HG02970 (cell line): ENCODE measurements around the gene TBX2.

Experiments
- ATAC-seq: cut with Tn5 transposase; IDR thresholded peaks from one replicate; pipeline ENCODE4 v1.9.1; 2021; ENCODE audit warnings: mild to moderate bottlenecking, moderate library complexity, moderate number of reproducible peaks; ENCODE audit not compliant: unreplicated experiment, low FRiP score

Gene TBX2

DNA sequence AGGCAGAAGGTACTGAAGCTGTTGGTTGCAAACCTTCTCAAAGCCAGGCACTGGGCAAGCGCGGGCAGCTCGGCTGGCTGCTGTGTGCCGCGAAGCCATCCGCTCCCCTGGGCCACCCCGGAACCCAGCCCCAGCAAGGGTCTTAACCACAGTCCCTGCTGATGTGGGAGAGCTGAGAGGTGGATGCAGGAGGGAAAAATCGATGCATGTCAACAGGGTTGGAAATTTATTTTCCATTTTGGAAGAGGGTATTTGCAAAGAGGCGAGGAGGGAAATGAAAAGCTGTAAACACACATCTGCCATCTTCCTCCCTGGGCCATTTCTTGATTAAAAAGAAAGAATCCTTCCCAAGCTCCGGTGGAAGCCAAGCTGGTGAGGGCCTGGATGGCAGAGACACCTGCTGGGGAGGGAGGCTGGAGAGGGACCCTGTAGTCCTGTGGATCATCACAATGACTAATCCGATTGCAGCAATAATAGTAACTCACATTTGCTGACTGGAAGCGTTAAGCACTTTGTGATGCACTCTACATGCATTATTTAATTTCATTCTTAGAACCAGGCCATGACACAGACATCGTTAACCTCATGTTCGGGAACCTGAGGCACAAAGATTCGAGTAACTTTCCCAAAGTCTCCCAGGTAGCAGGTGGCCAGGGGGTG lies 13.9 kb upstream of the TBX2 start:
- ATAC-seq, result no peak

DNA sequence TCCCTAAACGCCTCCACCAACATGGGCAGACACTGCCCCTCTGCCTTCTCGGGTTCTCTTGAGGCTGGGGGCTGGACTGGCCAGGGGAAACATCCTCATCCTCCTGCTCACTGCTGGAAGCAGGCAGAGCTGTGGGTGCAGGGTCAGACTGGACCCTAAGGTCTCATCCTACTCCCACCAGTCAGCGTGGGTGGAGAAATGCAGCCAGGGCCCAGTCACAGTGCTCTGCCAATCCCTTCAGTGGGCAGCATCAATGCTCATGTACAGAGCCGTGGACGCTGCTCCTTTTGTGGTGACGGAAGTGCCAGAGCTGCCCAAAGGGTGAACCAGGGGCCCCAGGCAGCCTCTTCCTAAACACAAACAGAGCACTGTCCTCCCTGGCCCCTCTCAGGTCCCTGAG lies 13.4 kb upstream of the TBX2 start:
- ATAC-seq, result no peak

DNA sequence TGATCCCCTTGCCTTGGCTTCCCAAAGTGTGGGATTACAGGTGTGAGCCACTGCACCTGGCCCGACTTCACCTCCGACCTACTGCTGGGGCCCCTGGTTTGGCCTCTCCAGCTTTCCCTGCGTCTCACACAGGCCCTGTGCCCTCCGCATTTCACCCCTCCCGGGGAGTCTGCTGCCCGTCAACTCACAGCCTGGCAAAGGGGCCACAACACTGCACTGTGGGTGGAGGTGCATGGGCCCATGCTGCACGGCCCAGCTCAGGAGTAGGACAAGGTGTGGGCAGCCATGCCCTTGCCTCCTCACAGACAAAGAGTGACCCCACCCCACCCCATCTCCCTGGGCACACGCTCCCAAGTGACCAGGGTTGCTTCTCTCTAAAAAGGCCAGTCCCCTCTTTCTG lies 12.6 kb upstream of the TBX2 start:
- no peak for ATAC-seq

DNA sequence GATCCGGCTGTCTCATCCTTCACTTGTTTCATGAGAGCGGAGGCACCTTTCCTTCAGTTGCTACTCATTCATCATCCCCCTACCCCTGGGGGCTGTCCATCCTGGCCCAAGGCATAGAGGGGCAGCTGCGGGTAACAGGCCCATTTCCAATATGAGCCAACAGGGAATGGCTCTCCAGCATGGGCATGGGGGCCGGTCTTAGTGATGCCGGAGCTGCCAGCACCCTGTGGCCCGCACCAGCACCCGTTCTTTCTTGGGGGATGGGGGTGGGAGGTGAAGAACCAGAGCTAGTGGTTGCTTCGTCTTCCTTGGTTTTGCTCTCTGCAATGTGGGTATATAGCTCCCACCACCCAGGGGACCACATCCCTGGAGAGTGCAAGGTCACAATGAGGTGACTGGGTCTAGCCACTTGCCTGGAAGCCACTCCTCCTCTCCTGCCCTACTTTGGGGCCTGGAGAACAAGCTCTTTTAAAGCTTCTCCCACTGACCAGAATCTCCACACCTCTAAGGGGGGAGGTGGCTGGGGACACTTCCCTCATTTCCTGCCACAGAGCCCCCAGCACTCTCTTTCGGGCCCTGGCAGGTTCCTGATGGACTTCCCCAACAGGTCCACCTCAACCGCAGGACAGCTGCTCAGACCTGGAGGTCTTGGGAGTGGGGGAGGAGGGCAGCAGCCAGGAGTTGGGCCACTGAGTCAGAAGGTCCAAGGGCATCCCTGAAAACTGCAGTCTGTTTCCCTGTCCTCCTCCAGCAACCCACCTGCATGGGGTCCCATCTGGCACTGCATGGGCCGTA lies 11.9 kb upstream of the TBX2 start:
- no peak for ATAC-seq

DNA sequence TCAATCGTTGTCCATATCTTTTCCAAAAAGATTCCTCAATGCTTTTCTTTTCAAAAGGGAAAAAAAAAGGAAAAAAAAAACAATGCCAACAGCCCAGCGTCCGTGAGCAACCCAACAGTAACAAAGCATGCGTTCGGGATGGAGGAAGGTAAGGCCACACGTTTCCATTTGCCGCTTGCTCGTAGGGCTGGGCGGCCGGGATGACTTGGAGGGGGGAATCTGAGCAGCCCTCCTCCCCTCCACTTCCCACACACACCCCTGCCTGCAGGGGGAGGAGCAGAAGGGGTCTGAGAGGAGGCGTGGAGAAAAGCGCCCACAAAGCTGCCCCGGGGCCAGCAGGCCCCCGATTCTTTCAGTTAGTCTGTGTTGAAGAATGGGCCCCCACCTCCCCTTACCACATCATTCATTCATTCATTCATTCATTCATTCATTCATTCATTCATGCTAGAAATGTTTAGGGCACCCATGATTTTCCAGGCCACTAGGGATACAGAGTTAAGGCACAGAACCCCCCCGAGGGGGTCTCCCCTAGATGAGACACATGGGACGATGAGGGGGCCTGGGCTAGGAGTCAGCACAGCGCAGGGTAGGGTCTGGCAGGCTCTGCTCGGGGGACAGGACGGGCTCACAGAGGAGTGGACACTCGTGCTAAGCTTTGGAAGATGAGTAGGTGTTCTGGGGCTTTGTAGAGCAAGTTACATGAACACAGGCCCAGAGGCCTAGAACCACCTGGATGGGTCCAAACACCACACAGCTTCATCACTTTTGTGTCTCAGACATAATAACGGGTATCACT lies 10.9 kb upstream of the TBX2 start:
- no peak for ATAC-seq

DNA sequence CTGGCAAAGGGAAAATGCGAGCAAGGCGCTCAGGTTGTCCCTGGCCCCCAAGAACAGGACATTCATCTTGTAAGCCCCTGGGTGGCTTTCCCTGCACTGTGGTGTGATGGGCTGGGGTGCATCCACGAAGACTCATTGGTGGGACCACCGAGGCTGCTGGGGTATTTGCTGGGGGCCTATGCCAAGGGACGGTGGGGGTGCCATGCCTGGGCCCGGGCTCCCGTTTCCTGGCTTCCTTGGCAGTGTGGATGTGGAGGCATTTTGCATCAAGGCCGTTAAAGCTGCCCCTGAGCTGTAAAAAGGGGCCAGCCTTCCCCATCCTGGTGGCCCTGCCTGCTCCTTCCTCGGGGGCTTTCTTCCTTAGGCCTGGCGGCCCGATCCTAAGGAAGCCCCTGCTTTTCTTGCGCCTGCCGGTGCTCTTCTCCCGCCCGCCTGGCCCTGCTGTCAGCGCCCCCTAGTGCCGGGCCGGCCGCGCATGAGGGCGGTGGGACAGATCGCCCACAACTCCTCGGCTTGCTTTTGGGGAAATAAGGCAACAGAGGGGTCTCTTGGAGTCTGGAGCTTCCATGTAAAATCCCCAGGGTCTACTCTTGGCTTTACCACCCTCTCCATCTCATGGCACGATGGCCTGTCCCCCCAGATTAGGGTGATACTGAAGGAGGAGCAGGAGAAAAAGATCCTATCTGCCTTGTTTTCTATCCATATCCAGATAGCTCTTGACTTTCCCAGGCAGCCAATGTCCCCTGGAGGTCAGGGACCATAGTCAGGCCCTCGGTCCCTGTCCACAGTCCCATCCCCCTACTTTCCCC lies 9.8 kb upstream of the TBX2 start:
- ATAC-seq, result no peak

DNA sequence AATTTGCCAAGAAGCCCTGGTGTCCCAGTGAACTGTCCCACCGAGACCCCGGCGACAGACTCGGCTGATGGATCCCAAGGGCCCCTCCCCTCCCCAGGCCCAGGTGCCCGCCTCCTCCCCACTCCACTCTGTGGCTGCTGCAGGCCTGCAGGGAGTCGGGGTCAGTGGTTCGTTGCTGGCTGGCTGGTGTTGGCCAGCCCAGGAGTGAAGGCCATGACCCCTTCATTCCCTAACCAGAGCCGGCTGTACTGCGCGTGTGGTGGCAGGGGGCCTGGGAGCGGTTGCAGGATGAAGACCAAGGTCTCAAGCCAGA lies 9.2 kb upstream of the TBX2 start:
- no peak for ATAC-seq

DNA sequence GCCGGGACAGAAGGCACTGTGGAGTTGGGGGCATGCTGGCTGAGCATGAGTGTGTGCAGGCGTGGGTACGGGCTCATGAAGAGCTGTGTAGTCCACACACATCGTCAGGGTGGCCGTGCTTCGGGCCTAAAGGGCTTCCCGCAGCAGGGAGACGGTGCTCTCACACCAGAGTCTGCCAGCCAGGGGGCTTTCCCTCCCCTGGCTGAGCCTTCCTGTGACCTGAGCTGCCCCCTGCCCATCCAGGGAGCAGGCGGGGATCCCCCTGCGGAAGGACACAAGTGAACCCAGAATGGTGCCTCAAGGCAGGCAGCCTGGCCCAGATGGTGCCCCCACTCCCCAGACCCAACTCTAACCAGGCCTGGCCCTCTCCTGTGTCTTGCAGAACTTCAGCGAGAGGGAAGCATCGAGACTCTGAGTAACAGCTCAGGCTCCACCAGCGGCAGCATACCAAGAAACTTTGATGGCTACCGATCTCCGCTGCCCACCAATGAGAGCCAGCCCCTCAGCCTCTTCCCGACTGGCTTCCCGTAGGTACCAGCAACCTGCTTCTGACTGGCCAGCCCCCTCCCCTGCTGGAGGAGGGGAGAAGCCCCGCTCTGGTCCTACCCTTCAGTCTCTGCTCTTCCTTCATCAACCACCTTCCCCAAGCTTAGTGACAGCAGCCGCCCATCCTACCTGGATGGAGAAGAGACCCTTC lies 7.9 kb upstream of the TBX2 start:
- no peak for ATAC-seq

DNA sequence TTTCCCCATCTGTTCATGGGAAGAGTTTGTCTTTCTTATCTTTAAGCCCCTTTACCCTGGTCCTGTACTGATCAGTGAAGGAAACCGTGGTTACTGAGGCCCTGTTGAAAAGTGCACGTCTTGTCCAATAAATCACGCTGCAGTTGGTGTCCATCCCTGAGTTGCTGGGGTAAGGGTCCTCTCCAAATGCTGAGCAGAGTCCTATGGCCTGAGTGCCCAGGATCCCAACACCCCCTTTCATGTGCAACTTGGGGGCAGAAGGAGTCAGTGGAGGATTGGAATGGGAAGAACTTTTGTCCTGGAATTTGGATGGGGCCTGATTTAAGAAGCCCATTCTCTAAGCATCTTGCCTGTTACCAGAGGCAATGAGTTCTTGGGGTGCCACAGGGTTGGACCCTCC lies 7.0 kb upstream of the TBX2 start:
- ATAC-seq, result no peak

DNA sequence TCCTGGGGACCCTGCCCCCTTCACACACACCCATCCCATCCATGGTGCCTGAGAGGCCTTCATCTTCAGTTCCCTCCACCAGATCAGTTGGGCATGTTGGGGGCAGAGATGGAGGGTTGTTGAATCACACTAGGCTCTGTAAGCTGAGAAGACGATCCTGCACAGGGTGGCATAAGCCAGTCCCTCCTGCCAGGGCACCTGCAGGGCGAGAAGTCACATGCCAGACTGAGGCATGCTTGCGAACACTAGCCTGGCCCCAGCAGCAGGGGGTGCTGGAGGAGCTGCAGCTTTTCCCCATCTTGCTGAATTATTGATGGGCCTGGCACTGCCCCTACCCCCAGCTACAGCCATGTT lies 6.1 kb upstream of the TBX2 start:
- no peak for ATAC-seq

DNA sequence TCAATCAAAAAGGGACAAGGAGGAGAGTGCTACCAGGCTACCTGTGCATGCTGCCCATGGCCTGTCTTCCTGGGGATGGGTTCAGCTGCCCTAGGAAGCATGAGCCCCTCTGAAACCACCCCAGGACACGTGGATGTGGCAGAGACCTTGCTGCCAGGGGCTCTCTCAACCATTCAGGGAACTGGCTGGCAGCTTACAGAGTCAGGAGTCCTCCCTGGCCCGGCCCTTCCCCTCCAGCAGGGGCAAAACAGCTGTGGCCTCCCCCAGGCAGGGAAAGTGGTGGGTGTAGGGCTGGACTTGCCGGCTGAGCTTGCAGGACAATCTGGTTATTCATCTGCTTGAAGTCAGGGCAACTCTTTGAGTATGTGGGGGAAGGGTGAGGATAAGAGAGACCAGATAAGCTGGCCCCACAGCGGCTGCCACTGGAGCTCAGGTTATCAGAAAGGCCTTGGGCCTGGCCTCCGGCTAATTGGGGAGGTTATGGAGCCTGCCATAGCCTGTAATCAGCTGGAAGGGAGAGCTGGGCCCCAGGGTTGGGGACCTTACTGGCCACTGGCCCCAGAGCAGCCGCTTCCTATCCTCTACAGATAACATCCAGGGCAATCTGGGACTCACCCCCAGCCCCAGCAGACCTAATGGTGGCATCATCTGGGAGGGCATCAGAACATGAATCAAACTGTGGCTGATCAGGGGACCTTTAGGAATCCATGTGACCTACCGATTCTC lies 5.6 kb upstream of the TBX2 start:
- ATAC-seq, result no peak

DNA sequence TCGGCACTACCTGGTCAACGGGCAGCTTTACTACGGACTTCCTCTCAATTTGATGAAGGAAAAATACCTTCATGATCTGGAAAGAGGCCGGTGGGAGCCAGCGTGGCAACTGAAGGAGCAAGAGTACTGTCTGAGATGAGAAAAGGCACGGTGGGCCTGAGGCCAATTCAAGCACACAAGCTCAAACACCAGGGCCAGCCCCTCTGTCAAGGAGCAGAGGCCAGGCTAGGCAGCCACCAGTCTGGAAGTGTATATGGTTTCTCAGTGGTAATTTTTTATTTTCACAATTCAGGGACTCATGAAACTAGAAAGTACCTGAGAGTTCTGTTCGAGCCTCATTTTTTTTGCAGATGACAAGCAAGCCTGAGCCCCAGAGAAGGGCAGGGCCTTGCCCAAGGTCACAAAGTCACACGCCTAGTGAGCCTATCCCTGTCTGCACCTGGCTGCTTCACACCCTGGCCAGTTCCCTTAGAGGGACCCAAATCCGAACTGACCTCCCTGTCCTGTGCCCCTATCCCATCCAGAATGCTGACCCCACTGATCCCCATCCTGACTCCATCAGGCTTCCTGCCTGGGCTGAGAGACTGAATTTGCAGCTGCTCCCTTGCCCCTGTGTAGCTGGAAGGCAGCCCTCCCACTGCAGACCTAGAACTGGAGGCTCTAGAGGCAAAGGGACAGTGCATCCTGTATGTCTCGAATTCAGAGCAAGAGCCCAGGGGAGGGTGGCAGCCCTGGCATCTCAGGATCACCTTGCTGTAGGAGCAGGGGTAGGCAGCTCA lies 4.8 kb upstream of the TBX2 start:
- ATAC-seq, result no peak

DNA sequence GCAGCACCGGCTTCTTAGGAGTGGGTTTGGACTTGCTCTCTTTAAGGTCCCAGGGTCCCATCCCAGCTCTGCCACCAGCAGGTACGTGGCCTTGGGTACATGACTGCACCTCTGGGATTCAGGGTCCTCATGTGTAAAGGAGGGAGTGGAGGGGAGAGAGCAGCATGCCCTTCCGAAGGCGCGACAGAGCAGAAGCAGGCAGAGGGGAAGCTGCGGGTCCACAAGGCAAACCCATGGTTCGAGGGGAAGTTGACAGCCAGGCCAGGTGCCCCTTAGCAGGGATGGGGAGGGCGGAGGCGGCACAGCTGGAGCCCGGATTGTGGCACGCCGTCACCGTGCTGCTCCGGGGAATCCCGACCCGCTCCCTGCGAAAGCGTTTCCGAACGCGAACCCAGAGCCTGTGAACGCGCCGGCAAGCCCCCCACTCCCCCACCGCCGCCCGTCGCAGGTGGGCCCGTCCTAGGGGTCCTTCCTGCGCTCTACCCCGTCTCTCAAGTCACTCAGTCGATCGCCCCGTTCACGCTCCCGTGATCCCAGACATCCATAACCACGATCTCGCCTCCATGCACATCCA lies 4.1 kb upstream of the TBX2 start:
- ATAC-seq, result no peak

DNA sequence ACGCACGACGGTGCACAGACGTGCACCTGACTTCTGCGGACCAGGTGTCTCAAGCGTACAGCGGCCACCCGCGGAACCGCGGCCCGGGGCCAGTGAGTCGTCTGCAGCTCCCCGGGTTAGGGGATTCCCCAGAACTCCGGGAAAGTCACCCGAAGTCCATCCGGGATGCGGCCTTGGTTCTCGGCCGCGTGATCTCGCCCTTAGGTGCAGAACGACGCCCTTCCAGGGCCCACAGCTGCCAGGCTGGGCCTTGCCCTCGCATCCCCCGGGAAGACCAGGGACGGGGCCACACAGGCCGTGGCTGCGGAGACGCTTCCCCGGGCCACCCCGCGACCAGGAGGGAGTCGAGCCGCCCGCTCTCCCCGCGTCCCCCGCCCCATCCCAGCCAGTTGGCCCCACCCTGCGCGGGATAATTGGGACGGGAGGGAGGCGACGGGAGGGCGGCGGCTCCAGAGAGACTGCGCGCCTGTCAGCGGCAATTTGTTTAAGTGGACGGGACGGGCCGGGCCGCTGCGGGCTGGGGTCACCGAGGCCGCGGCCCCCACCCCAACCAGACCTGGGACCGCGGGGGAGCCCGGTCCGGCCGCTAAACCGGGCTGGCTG lies 3.6 kb upstream of the TBX2 start:
- no peak for ATAC-seq

DNA sequence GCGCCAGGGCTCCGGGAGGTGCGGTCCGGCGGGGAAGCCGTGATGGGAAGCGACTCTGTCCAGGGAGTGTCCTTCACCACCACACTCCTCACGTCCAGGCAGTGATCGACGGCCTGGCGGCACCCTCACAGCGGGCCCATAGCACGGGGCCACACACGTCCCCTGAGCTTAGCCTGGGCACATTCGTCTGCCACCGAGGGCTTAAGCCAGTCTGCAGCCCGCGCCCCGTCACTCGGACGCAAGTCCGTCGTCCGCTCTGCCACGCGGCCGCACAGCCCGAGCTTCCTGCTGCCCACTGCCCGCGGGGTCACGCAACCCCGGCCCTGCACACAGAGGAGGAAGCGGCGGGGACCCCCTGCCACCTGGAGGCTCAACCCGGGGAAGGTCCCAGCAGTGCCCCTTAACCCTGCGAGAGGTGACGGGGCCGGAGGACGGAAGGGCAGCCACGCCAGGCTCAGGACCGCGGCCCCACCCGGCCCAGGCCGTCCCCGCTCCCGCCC lies 3.0 kb upstream of the TBX2 start:
- ATAC-seq, result no peak

DNA sequence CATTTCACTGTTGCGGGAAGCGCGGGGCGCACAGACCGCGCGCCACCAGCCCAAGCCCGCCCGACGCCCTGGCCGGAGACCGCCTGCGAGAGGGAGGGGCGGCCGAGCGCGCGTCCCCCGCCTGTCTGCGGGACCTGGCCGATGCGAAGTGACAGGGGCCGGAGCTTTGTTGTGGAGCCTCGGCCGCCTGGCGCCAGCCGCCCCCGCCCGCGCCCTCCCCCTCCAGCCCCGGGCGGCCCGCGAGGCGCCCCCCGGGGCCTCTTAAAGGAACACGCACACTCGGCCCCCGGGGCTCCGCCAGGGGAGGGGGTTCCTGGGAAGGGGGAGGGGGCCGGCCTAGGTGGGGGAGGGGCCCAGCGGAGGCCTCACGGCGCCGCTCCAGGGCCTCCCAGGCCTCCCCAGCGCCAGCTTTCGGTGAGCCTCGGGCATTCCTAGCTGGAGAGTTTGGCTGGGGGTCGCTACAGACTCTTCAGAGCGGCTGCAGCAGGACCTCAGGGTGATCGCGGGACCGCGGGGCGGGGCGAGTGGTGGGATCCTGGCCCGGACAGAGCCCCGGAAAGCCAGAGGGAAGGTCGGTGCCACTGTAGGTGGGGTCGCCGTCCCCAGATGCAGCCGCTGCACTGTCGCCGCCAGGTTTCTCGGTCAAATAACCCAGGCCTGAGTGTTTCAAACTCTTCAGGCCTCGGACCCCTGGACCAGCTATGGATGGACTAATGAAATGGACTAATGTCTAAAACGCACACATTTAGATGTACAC lies 2.4 kb upstream of the TBX2 start:
- ATAC-seq, result no peak

DNA sequence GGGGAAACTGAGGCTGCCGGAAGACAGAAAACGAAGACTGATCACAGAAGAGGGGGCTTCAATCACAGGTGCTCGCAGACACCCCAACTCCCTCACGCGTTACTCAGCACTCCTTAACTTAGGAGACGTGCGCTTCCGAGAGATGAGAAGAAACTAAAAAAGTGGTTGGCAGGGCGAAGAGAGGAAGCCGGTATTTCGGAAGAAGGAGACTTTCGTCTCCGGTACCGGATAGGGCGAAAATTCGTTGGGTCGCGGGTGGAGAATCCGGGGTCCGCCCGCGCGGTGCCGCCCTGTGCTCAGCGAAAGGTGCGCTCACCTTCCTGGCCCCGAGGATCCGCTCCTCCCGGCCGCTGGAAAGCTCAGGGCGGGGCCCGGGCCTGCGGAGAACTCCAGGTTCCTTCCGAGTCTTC lies 917 bp upstream of the TBX2 start:
- ATAC-seq, result no peak
